Stimulated activated CD8-positive, alpha-beta memory T cell treated with anti-CD3 and anti-CD28 coated beads, Interleukin-7, amount 100 ng/mL, for 4 hours (primary cell): Measurements from ENCODE around the gene NTHL1.

Experiments used
- DNase-seq, 2 donors: peaks; one replicate each; pipeline ENCODE4 v3.0.0-alpha.2; 2020; ENCODE audit warnings: low read depth in 2 of 2

The NTHL1 gene

DNA sequence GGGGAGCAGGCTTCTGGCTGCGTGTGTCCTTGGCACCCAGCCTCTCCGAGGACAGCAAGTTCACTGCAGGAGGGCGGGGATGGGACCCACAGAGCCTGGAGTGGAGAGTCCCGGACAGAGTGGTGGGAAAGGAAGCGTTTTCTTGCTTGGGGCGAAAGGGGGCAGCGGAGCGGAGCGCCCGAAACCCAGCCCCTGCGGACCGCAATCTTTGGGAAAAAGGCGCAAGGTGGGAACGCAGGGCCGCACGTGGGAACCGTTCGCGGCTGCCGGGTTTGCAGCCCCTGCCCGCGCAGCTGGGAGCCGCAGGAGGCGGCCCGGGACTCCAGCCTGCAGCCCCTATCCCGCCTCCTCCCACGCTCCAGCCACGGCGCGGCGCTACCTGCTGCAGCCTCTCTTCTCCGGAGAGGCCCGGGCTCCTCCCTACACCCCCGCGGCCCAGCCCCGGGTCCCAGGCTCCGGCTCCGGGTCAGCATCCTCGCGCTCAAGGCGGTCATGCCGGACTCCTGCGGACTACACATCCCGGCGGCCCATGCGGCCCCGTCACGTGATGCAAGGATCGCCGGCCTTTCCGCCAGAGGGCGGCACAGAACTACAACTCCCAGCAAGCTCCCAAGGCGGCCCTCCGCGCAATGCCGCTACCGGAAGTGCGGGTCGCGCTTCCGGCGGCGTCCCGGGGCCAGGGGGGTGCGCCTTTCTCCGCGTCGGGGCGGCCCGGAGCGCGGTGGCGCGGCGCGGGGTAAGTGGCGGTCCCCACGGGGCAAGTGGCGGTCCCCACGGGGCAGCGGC is at the start of gene NTHL1, which contains the start of gene TSC2:
Gene NTHL1, minus strand, starts transcription at position 505 of the 786 bp plus-strand sequence. Its CDS starts 11 bp downstream, at position 494.
Gene TSC2, plus strand, starts transcription at position 656 of the 786 bp plus-strand sequence. CDS start 631 bp downstream, outside the sequence.
- DNase-seq: peak; percentile 87 to 91

- DNase-seq: no peak
Measured at GRCh38 chr16:2096853-2097595, 49.4 kb upstream of the NTHL1 start.

DNA sequence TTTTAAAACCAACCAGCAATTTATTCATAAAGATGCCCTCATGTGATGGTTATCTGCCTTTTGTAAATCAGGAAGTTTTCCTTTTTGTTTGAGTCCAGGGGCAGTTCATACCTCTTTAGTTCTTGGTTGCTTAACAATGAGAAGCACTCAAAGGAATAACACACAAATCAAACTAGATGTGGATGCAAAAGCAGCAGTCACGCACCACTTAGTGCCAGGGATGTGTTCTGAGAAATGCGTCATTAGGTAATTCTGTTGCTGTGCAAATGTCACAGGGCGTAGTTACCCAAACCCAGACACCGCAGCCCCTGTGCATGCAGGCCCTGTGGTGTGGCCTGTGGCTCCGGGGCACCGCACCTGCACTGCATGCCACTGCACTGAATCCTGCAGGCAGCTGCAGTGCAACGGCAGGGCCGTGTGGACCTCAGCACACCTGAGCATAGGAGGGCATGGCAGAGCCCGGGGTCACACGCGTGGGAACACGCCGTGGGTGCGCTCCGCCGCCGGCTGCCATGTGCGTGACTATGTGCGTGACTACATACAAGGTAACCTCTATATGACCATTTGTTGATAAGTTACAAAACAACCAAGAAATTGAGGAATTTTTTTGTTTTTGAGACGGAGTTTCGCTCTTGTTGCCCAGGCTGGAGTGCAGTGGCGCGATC is 48.4 kb upstream of the NTHL1 start:
- DNase-seq: no peak

GRCh38 chr16:2095315-2095853 is 47.8 kb upstream of the NTHL1 start:
- DNase-seq: no peak

DNA sequence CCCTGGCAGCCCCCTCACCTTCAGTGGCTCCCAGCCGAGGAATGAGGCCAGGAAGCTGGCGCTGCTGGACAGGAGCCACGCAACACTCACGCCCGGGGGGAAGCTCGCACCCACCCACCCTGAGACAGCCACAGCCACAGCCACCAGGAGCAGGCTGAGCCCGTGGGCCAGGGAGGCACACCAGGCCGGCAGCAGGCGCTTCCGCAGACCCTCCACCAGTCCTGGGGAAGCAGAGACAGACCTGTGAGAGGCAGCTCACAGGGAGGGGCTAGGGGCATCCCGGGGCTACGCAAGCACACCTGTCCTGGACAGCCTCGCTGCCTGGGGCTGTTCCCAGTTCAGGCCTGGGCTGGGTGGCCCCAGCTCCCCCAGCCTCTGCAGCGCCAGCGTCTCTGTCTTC is 46.2 kb upstream of the NTHL1 start:
- DNase-seq: no peak

- no peak for DNase-seq
Measured at GRCh38 chr16:2092866-2093265, 45.2 kb upstream of the NTHL1 start.

DNA sequence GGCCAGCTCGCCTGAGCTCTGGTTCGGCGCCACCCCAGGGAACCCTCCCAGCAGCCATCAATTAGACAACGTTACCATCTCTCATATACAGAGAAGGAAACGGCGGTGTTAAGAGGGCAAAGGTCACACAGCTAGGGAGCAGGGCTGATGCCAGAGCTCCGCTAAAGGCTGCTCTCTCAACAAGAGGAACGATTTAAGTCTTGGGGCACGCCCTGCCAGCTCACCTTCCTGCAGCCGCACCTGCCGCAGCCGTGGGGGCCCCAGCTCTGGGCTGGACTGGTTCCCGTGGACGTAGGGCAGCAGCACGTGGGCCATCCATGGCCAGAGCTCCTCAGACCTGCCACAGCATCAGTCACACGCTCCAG is 44.6 kb upstream of the NTHL1 start:
- DNase-seq: no peak

- DNase-seq: no peak
Measured at GRCh38 chr16:2091547-2092255, 44.1 kb upstream of the NTHL1 start.

DNA sequence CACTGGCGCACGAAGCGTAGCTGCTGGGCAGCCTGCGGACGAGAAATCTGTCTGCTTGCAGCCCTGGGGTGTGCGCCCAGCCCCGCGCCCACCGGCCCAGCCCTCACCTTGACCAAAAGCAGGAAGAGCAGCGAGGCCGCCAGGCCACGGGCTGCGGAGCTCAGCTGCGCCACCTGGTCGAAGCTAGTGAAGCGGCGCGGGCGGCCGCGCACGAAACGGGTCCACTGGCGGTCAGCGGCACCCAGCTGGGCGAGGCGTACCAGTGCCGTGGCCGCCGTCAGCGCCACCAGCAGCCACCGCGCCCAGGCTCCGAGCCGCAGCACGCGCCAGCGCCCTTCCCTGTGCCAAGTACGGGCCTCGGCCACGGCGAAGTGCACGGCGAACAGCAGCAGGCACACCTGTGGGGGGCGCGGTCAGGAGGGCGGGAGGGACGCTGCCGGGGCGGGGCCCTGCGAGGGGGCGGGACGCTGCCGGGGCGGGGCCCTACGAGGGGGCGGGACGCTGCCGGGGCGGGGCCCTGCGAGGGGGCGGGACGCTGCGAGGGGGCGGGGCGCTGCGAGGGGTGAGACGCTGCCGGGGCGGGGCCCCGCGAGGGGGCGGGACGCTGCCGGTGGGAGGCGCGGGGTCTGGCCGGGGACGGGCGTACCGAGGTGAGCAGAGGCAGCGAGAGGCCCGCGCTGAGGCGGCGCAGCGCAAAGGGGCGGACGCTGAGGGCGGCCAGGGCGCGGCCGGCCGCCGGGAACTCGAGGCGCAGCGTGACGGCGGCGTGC is 43.3 kb upstream of the NTHL1 start:
- DNase-seq: no peak

DNA sequence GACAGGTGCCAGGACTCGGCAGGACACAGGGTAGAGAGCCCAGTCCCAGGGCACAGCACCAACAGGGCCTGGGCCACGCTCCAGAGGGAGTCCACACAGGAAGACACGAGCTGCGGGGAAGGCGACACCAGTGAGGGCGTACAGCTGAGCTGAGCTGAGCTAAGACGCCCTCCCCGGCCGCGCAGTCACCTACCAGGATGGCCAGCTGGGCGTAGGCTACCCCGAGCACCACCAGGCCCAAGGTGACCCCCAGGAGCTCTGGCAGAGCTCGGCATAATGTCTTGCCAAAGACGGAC is 42.8 kb upstream of the NTHL1 start:
- DNase-seq: no peak

- DNase-seq: no peak
Measured at GRCh38 chr16:2089706-2090480, 42.3 kb upstream of the NTHL1 start.

DNA sequence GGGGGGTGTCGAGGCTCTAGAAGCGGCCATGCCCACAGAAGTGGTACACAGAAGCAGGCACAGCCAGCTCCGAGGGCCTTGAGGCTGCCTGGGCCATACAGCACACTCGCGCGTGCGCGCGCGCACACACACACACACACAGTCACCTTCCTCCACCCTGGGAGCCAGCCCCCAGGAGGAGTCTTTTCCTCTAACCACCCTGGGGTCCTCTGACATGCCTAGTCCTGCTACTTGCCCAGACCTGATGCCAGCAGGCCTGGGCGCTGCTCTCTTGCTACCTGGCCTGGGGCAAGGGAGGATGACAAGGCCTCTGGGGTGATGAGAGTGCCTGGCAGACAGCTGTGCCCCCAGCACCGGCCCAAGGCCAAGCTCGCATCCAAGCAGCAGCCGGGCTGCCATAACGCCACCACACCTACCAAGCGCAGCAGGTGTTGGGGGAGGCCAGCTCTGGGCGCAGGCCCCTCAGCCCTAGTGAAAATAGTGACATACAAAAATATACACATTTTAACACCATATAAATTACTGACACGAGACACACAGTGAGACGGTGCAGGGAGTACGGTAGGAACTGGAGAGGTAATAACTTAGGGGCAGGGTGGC is 41.2 kb upstream of the NTHL1 start:
- DNase-seq: no peak

GRCh38 chr16:2087748-2088631 is 40.4 kb upstream of the NTHL1 start:
- DNase-seq: no peak

DNA sequence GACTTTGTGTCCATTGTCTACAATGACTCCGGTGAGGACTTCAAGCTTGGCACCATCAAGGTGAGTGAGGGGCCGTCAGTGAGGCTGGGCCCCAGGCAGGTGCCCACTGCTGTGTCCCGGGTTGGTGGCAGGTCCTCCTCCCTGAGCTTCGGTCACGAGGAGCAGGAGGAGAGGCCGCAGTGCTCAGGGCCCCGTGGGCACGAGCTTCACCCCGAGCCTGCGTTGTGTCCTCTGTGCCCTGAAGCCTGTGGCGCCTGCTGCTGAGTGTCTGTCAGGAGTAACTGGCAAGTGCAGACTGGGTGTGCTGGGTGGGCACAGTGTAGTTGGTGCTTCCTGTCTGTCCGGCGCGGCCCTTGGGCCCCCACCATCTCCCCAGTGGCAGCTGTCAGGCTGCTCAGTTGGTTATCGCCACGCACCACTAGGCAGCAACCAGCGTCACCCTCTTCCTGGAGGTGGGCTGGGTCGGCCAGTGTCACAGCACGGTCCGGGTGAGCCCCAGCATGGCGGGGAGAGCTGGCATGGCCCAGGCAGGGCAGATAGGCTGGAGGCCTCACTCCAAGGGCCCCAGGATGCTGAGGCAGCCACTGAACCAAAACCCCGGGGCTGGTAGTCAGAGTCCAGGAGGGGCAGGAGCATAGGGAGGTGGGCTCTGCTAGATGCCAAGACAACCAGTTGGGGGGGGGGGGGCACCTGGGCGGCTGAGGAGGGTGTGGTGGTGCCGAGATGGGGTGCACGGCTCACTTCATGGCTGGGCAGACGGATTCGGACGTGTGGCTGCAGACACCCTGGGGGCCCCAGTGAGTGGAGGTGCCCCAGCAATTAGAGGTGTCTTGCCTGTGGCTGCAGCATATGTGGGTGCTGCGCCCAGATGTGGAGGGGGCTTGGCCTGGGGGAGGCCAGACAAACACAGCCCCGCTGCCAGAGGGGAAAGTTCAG is 39.4 kb upstream of the NTHL1 start:
- DNase-seq: no peak

DNA sequence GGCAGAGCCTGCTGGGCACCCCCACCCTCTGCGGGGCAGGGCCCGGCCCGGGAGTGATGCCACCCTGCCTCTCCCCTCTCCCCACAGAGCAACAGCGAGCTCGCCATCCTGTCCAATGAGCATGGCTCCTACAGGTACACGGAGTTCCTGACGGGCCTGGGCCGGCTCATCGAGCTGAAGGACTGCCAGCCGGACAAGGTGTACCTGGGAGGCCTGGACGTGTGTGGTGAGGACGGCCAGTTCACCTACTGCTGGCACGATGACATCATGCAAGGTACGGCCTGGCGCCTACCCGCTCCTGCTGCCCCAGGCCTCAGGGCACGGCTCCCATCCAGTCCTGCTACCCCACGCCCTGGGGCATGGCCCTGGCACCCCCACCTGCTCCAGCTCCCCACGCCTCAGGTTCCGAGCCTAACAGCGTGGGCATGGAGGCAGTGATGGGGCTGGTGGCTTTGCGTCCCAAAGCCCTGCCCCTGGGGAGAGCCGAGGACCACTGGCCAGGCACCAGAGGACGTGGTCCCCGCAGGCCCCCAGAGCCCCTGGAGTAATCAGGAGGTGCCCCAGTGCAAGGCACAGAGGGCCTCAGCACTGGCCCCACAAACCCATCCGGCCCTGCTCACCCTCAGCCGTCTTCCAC is 38.6 kb upstream of the NTHL1 start:
- DNase-seq: no peak

GRCh38 chr16:2085669-2086068 is 38.0 kb upstream of the NTHL1 start:
- DNase-seq: no peak

DNA sequence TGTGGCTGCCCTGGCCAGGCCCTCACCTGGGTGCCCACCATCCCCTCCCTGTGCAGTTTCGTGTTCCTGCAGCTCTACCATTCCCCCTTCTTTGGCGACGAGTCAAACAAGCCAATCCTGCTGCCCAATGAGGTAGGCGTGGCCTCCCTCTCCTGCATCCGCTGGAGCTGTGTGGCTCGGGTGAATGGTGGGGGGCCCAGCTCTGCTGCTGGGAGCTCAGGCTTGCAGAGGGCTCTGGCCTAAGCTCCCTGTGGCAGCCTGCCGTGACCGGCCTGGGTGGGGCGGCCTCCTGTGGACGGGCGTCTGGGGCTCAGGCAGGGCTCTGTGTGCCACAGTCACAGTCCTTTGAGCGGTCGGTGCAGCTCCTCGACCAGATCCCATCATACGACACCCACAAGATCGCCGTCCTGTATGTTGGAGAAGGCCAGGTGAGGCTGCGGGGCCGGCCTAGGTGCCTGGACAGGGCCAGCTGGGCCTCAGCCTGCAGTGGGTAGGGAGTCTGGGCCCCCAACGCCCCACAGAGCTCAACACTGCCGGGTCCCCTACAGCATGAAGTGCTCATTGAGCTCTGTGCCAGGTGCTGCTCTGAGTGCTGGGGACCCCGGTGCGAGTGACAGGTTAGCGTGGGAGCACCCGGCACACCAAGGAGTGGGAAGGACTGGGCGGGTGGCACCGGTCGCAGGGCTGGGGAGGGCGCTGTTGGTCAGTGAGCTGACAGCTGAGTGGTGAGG is 37.4 kb upstream of the NTHL1 start:
- no peak for DNase-seq
